Measurements from ENCODE around the gene C1orf159. TPM values are rescaled to one million over a fixed set of nuclear protein-coding genes. Genes with fewer than 3 reads are reported as not detected.

Gene C1orf159
- polyA plus RNA-seq, 1 donor from 2014 or later = 31.5 TPM

- H3K79me2 ChIP-seq (replicated peaks; ENCODE audit: insufficient read depth, low read length) = no peaks in the 10 kb centered on the region
- H2AFZ ChIP-seq (ENCODE audit: low read depth, low read length) = no peak overlapping the region
- no peak for TF ChIP-seq EZH2 (IDR thresholded peaks at IDR 0.05; ENCODE audit: borderline replicate concordance, insufficient read depth, low read length, poor library complexity, severe bottlenecking)
- no peak for TF ChIP-seq SMC3 (conservative IDR thresholded peaks at IDR 0.05; ENCODE audit: poor library complexity)
- TF ChIP-seq REST (IDR thresholded peaks at IDR 0.05; ENCODE audit: borderline replicate concordance) = no peak
- TF ChIP-seq POLR2AphosphoS5 (IDR thresholded peaks at IDR 0.05) = no peak
- TF ChIP-seq MXI1 (conservative IDR thresholded peaks at IDR 0.05; ENCODE audit: poor library complexity, severe bottlenecking) = no peak
- TF ChIP-seq CTCF (IDR thresholded peaks at IDR 0.05; ENCODE audit: poor library complexity, severe bottlenecking) = no peak
- no peak for TF ChIP-seq TAF1 (IDR thresholded peaks at IDR 0.05; ENCODE audit: low read depth)
- no peak for TF ChIP-seq RAD21 (conservative IDR thresholded peaks at IDR 0.05)
- no peak for TF ChIP-seq EP300 (conservative IDR thresholded peaks at IDR 0.05; ENCODE audit: poor library complexity, severe bottlenecking)
- H3K9ac ChIP-seq (ENCODE audit: low read length) = no peak overlapping the region
- no peaks in the 10 kb centered on the region for H3K9me2 ChIP-seq (ENCODE audit: insufficient read depth, low read length)
- no peaks in the 10 kb centered on the region for H4K20me1 ChIP-seq (ENCODE audit: insufficient read depth)
- H3K36me3 ChIP-seq (ENCODE audit: insufficient read depth, low read length) = no peaks in the 10 kb centered on the region
- no peaks in the 10 kb centered on the region for H3F3A ChIP-seq (ENCODE audit: insufficient read depth, low read length, poor library complexity, severe bottlenecking)
- no peaks in the 10 kb centered on the region for H3K27me3 ChIP-seq (ENCODE audit: insufficient read depth, low read depth, low read length)
- H3K27ac ChIP-seq (ENCODE audit: low read length) = no peak overlapping the region
- H3K4me2 ChIP-seq (ENCODE audit: low read length) = no peak overlapping the region
- no peak overlapping the region for H3K4me3 ChIP-seq (ENCODE audit: low read length)
- no peaks in the 10 kb centered on the region for H3K9me3 ChIP-seq (ENCODE audit: low read length)
Measured at GRCh38 chr1:1099506-1100183, 16.2 kb downstream of the C1orf159 start.

GRCh38 chr1:1098681-1099421 lies 17.0 kb downstream of the C1orf159 start:
- no peaks in the 10 kb centered on the region for H3K9me3 ChIP-seq (ENCODE audit: low read length)
- no peaks in the 10 kb centered on the region for H3F3A ChIP-seq (ENCODE audit: insufficient read depth, low read length, poor library complexity, severe bottlenecking)
- H3K27ac ChIP-seq (ENCODE audit: low read length) = no peak overlapping the region

More at GRCh38 chr1:1098681-1099421, 17.0 kb downstream of the C1orf159 start:
- Histone ChIP-seq H3K9me2 (ENCODE audit: insufficient read depth, low read length) (no peaks in the 10 kb centered on the region), H3K27me3 (ENCODE audit: insufficient read depth, low read depth, low read length) (no peaks in the 10 kb centered on the region), H3K79me2 (replicated peaks; ENCODE audit: insufficient read depth, low read length) (no peaks in the 10 kb centered on the region), H3K4me3 (ENCODE audit: low read length) (no peak overlapping the region), H3K4me2 (ENCODE audit: low read length) (no peak overlapping the region), H3K36me3 (ENCODE audit: insufficient read depth, low read length) (no peaks in the 10 kb centered on the region), H2AFZ (ENCODE audit: low read depth, low read length) (no peak overlapping the region), H4K20me1 (ENCODE audit: insufficient read depth) (no peaks in the 10 kb centered on the region), H3K9ac (ENCODE audit: low read length) (no peak overlapping the region)
- TF ChIP-seq SMC3 (conservative IDR thresholded peaks at IDR 0.05; ENCODE audit: poor library complexity) = no peak
- no peak for TF ChIP-seq TAF1 (IDR thresholded peaks at IDR 0.05; ENCODE audit: low read depth)
- no peak for TF ChIP-seq CTCF (IDR thresholded peaks at IDR 0.05; ENCODE audit: poor library complexity, severe bottlenecking)
- TF ChIP-seq POLR2AphosphoS5 (IDR thresholded peaks at IDR 0.05) = no peak
- no peak for TF ChIP-seq REST (IDR thresholded peaks at IDR 0.05; ENCODE audit: borderline replicate concordance)
- no peak for TF ChIP-seq MXI1 (conservative IDR thresholded peaks at IDR 0.05; ENCODE audit: poor library complexity, severe bottlenecking)
- no peak for TF ChIP-seq EZH2 (IDR thresholded peaks at IDR 0.05; ENCODE audit: borderline replicate concordance, insufficient read depth, low read length, poor library complexity, severe bottlenecking)
- TF ChIP-seq EP300 (conservative IDR thresholded peaks at IDR 0.05; ENCODE audit: poor library complexity, severe bottlenecking) = no peak
- no peak for TF ChIP-seq RAD21 (conservative IDR thresholded peaks at IDR 0.05)

All from neural cell (in vitro differentiated cells).